Bladder microvascular endothelial cell (primary cell): ENCODE results near the gene OR1L1. TPM values are rescaled to one million over a fixed set of nuclear protein-coding genes. Genes with fewer than 3 reads are reported as not detected.

Source experiments
- total RNA-seq: library from RNA; depleted of rRNA; stranded (reverse); fragments of >200 nt; gene quantifications from 2 replicates; pipeline ENCODE4 v1.2.3, GENCODE V29; 2014

The OR1L1 gene
- total RNA-seq: not detected in 2 replicates

DNA sequence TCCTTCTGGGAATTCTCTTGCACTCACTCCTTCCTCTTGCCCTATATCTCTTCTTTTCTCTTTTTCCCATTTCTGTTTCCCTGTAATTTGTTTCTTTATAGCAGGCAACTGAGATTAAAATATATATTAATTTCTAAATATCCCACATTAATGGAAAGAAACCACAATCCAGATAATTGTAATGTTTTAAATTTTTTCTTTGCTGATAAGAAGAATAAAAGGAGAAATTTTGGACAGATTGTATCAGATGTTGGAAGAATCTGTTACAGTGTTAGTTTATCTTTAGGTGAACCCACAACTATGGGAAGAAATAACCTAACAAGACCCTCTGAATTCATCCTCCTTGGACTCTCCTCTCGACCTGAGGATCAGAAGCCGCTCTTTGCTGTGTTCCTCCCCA lies at the start of gene OR1L1:
Gene OR1L1, plus strand, starts transcription at position 301 of the 400 bp plus-strand sequence. Its CDS starts 0 bp downstream, at position 301.

GRCh38 chr9:122614362-122614761 lies 47.2 kb upstream of the OR1L1 start, which contains the start of gene OR1Q1:
OR1Q1 (plus strand) TSS chr9:122614738; CDS start chr9:122614738, 0 bp downstream.

DNA sequence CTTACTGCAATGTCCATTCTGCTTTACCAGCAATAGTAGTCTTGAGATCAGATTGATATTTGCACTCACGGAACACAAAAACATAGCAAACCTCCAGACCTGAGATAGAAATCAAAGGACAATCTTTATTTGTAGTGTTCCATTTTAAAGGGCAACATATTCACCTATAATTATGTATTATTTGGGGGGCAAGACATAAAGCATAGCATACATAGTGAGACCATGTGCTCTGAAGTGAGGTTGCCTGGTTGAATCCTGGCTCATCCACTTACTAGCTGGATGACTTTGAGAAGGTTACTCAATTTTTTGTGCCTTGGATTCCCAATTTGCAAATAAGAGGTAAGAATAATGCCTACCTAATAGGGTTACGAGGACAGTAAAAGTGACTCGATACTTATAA lies 4.0 kb upstream of the OR1L1 start, which contains the start of gene OR1B1:
Gene OR1B1, minus strand, starts transcription at position 101 of the 400 bp plus-strand sequence.

Other genes starting within 250 kb of the OR1L1 start
- not detected in 2 replicates for gene OR1J1, start 183.8 kb upstream of the OR1L1 start, total RNA-seq
- 0.13 TPM in 1 of 2 replicates, not detected in the other for gene OR1J2, start 150.9 kb upstream of the OR1L1 start, total RNA-seq
- gene OR1J4, start 142.6 kb upstream of the OR1L1 start, total RNA-seq: 0.25 TPM in 1 of 2 replicates, not detected in the other
- not detected in 2 replicates for gene OR1N1, start 134.4 kb upstream of the OR1L1 start, total RNA-seq
- gene OR1N2, start 108.6 kb upstream of the OR1L1 start, total RNA-seq: not detected in 2 replicates
- gene OR1L8, start 78.3 kb upstream of the OR1L1 start, total RNA-seq: 0.06 TPM in 1 of 2 replicates, not detected in the other
- gene OR1Q1, start 47.0 kb upstream of the OR1L1 start, total RNA-seq: not detected in 2 replicates
- 0.13 TPM in 1 of 2 replicates, not detected in the other for gene OR1B1, start 4.1 kb upstream of the OR1L1 start, total RNA-seq
- gene OR1L3, start 13.4 kb downstream of the OR1L1 start, total RNA-seq: not detected in 2 replicates
- not detected in 2 replicates for gene OR1L4, start 62.3 kb downstream of the OR1L1 start, total RNA-seq
- gene OR1L6, start 80.6 kb downstream of the OR1L1 start, total RNA-seq: not detected in 2 replicates
- gene OR5C1, start 127.2 kb downstream of the OR1L1 start, total RNA-seq: not detected in 2 replicates
- not detected in 2 replicates for gene OR1K1, start 138.4 kb downstream of the OR1L1 start, total RNA-seq
- 57.6 and 106 TPM in 2 replicates for gene PDCL, start 166.9 kb downstream of the OR1L1 start, total RNA-seq
- 32.5 and 109 TPM in 2 replicates for gene RC3H2, start 243.6 kb downstream of the OR1L1 start, total RNA-seq